CD1c-positive myeloid dendritic cell (primary cell): ENCODE results near the gene ZMAT3.
"Not testable (repeated sequence)": the region's sequence is repeated elsewhere in the genome, so short reads cannot be mapped to it uniquely, and the experiment has no call there.

Experiments used
- DNase-seq: peaks from one replicate; pipeline ENCODE4 v3.0.0-alpha.2; 2016; ENCODE audit errors: extremely low spot score

The ZMAT3 gene

GRCh38 chr3:179071323-179072099 is at the start of gene ZMAT3:
TSS of gene ZMAT3 (minus strand) at chr3:179071809. CDS start at chr3:179067752, 4,057 bp downstream.
- DNase-seq, result peak; percentile 90

DNA sequence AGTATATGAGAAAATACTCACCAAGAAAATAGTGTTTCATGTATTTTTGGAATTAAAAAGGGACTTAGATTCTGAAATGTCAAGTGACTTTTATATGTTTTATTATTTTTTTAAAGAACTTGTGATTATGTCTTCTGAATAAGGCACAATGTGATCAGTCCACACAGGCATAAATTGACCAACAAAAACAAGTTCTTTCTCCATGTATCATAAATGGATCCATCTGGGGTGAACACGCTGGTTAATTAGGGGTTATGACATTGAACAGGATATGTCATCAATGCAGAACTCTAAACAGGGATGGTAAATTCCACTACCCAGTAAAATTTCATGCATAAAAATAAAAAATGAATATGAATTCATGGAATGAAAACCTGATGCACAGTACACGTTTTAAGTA is 45.2 kb upstream of the ZMAT3 start:
- DNase-seq, result no peak

DNA sequence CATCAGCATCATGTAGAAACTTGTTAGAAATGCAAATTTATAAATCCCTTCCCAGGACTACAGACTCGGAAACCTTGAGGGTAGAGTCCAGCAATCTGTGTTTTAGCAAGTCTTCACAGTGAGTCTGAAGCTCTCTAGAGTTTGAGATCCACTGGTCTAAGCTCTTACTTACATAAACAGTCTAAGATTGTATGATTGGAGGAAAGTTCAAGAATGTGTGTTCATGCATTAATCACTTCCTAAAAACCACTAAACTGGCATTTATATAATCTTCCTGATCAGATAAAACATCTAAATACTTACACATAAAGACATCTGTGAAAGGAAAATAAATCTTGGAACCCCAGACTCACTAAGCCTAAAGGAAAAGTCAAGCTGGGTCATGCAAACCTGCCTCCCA is 43.8 kb upstream of the ZMAT3 start:
- not testable (repeated sequence) for DNase-seq

DNA sequence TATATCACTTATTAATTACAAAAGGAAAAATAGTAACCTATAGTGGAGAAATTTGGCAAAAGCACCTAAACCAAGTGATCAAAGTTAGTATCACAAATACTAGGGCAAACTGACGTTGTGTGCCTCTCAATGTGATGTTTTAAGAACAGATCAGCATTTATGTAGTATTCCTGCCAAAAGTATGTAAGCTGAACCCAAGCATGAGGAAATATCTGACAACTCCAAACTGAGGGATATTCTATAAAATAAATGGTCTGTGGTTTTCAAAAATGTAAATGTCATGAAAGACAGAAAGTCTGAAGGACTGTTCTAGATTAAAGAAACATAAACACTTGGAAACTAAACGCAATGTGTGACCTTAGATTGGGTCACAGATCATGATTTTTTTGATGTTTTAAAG is 42.3 kb upstream of the ZMAT3 start:
- DNase-seq, result no peak

DNA sequence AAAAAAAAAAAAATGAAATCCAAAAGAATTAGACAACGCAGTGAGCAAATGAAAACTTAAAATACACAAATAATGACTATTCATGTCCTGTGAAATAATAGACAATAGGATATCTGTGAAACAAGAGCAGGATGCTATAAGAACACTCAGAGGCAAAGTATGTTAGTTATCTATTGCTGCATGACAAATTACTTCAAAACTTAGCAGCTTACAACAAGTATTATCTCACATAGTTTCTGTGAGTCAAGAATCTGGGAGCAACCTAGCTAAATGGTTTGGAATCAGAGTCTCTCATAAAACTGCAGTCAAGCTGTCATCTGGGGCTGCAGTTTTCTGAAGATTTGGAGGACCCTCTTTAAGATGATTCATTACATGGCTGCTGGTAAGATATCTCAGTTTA is 36.5 kb upstream of the ZMAT3 start:
- no peak for DNase-seq

DNA sequence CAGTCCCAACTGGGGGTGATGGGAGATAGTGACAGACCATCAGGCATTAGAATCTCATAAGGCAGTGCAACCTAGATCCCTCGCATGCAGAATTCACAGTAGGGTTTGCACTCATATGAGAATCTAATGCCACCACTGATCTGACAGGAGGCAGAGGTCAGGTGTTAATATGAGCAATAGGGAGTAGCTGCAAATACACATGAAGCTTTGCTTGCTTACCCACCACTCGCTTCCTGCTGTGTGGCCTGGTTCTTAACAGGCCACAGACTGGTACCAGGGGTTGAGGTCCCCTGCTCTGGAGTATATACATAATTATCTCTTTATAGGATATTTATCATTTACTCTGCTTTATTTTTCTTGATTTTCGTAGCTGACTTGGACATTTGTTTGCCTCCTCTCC is 36.0 kb upstream of the ZMAT3 start:
- DNase-seq, result no peak

GRCh38 chr3:179105881-179106280 is 34.3 kb upstream of the ZMAT3 start:
- no peak for DNase-seq

- no peak for DNase-seq
Measured at GRCh38 chr3:179100652-179101051, 29.0 kb upstream of the ZMAT3 start.

GRCh38 chr3:179098388-179099077 is 26.9 kb upstream of the ZMAT3 start:
- DNase-seq, result no peak

- DNase-seq, result no peak
Measured at GRCh38 chr3:179093807-179094206, 22.2 kb upstream of the ZMAT3 start.

- DNase-seq, result no peak
Measured at GRCh38 chr3:179091113-179091512, 19.5 kb upstream of the ZMAT3 start.

- peak; percentile 12 for DNase-seq
Measured at GRCh38 chr3:179088306-179088705, 16.7 kb upstream of the ZMAT3 start.

GRCh38 chr3:179083977-179084376 is 12.4 kb upstream of the ZMAT3 start:
- DNase-seq, result no peak

DNA sequence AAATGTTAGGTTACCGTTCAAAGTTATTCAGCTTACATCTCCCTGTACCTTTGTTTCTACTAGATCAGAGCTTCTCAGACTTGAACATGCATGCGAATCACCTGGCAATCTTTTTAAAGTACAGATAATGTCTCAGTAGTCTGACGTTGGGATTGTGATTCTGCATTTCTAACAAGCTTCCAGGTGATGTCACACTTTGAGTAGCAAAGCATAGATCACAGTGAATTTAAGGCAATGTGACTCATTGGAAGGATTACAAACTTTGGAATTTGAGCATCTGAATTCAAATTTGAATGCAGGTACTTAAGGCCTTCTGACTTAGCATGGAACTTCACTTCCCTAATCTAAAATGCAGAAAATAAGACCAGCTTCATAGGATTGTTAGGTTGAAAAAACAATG is 10.8 kb upstream of the ZMAT3 start:
- DNase-seq, result no peak

DNA sequence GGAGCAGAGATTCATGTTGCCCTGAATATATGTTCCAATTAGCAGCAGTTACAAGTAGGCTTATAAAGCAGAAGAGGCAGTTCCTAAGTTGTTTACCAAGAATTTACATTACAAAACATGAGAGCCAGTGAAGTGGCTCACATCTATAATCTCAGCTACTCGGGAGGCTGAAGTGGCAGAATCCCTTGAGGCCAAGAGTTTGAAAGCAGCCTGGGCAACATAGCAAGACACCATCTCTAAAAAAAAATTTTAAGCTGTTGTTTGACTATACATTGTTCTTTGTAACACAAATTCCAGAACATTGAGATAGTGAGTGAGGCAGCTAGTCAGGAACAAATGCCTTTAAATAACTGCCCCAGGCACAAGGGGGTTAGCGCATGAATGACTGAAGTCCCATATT is 10.3 kb upstream of the ZMAT3 start:
- no peak for DNase-seq

DNA sequence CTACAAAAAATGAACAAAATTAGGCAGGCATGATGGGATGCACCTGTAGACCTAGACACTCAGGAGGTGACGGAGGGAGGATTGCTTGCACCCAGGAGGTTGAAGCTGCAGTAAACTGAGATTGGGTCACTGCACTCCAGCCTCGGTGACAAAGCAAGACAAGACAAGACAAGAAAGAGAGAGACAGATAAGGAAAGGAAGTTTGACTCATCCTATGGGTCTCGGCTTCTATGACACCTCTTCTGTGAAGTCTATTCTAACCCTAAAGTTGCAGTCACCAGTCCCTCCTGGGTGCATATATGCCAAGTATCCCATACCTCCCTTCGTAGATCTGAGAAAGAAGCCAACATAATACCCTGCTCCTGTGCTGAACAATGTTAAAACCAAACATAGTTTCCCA is 7.9 kb upstream of the ZMAT3 start:
- no peak for DNase-seq

DNA sequence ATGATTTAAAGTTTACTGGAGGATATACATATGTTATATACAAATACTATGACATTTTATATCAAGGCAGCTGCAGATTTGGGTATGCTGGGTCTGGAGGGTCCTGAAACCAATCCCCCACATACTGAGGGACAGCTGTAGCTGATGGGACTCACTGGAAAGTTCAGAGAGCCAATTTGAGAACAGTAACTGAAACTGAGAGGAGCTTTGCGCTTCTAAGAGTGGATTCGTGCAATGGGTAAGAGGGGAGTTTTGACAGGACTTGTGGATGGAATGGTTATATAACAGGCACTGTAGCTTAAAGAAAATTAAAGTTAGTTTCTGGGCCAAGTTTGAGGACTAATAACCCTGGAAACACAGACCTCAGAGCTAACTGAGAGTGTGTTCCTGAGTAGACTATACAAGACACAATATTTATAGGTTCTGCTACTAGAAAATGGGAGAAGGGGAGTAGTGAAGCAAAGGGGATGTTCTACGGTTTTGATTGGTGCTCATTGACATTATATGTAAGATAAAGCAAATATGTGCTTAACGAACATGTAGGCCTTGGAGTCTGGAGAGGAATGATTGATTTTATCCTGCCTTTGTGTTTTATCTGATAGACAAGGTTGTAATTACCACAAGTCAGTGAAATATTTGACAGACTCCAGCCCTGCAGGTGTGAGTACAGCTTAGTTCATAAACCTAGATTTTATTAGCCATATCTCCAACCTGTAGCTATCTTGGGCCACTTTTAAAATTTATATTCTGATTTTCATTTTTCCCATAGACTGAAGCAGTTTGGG is 4.8 kb upstream of the ZMAT3 start:
- DNase-seq, result no peak

GRCh38 chr3:179074656-179075055 is 3.0 kb upstream of the ZMAT3 start:
- peak; percentile 8 for DNase-seq

- no peak for DNase-seq
Measured at GRCh38 chr3:179073816-179074215, 2.2 kb upstream of the ZMAT3 start.

DNA sequence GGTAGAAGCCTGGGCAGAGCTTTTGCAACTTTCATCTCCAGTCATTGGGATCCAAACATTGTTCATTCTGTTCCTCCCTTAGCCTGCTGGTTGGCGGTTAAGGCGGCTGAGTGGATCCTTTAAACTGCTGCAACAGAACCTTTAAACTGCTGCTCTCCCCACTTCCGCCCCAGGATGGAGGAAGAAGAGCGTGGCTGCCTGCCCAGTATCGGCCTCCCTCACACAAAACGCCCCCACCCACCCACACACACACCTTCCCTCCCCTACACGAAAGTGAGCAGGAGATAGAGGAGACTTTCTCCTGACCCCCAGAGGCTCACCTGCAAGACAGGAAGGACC is 460 bp upstream of the ZMAT3 start:
- peak; percentile 39 for DNase-seq

DNA sequence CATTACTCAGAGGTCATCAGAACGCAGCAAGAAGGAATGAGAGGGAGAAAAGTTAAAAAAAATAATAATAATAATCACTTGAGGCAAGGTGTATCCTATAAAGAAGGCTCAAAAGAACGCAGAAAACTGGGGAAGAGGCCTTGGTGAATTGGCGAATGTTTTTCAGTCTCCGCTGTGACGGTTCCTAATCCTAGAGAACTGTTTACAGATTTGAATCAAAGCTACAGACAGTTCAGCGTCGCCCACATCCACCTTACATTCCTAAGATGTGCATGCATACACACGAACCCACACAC is 634 bp downstream of the ZMAT3 start:
- no peak for DNase-seq

GRCh38 chr3:179069762-179070390 is 1.7 kb downstream of the ZMAT3 start:
- DNase-seq, result no peak
